ENCODE data around the gene KIAA1328.

The KIAA1328 gene

DNA sequence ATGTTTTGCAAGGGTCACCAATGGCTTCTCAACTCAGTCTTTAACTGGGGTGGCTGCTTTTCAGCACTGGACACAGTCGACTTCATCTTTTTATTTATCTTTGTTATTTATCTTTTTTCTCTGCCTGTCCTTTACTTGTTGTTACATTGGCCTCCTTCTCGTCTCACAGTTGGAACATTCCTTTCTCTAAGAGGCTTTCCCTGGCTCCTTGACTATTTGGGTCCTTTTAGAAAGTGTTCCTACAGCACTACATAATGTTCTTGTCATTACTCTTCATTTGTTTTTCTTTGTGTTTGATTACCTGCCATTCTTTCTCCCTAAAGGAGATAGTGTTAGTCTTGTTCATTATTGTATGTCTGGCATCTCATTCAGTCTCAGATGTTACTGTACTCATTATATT, 122.0 kb downstream of the KIAA1328 start:
- no peak for DNase-seq (ENCODE audit: low read depth in 2 of 2)

DNA sequence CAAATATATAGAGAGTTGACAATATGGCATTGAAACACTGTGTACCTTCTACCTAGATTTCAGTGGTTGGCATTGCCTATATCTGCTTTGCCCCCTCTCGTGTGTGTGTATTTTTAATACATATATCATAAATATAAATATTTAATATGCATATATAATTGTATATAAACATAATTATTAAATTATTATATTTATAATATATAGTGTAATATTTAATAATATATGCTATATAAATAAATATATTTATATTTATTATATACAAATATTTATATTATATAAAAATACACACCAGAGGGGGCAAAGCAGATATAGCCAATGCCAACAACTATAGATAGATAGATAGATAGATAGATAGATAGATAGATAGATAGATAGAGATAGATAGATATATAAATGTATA, 124.1 kb downstream of the KIAA1328 start:
- DNase-seq (ENCODE audit: low read depth in 2 of 2): no peak

DNA sequence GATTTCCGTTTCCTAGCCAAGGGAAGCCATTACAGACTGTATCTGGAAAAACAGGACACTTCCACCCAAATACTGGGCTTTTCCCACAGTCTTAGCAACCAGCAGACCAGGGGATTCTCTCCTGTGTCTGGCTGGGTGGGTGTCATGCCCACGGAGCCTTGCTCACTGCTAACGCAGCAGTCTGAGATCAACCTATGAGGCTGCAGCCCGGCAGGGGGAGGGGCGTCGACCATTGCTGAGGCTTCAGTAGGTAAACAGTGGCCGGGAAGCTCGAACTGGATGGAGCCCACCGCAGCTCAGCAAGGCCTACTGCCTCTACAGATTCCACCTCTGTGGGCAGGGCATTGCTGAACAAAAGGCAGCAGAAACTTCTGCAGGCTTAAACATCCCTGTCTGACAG, 131.1 kb downstream of the KIAA1328 start:
- no peak for DNase-seq (ENCODE audit: low read depth in 2 of 2)

DNA sequence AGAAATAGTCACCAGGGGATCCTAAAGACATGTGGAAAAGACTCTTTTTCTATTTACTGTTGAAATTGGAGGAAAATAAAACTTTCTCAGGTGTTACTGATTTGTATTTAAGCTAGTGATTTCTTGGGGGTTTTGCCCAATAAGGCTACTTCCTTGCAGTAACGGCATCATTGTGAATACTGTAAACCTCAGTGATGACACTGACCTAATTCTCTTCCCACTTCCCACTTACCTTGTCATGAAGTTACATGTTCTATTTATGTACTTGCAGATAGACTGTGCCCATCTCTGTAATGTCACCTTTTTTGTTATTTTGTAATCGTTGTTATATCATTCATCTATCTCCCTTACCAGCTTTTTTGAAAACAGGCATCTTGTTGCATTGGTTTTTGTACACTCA, 134.5 kb downstream of the KIAA1328 start:
- no peak for DNase-seq (ENCODE audit: low read depth in 2 of 2)

DNA sequence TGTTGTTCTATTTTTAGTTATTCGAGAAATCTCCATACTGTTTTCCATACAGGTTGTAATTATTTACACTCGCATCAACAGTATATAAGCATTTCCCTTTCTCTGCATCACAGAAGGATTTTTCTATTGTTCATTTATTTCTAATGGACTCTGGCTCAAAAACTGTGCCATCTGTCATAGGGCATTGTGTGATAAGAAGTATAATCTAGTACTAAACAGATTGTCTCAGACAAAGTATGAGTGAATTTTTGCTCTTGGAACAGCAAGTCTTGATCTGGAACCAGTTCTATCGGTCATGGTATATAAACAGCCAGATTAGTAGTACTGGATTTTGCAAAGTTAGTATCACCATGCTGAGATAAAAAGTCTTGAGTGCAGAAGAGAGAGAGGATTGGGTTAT, 145.8 kb downstream of the KIAA1328 start:
- DNase-seq (ENCODE audit: low read depth in 2 of 2): no peak

DNA sequence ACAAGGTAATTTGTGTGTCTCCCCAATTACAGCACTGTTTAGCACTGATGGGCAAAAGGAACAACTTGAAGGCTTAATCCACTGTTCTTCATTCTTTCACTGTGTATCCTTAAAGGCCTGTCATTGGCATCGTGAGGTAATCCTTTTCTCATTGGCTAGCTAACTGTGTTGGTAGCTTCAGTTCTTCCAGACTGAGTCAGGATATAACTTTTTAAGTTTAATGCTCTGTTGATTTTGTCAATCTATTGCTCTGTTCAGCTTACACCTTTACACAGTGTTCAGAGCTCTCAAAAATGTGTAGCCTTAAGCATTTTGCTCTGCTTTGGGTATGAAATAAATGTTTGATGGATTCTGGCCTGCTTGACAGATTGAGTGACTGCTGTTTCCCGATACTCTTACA, 148.2 kb downstream of the KIAA1328 start:
- DNase-seq (ENCODE audit: low read depth in 2 of 2): no peak

DNA sequence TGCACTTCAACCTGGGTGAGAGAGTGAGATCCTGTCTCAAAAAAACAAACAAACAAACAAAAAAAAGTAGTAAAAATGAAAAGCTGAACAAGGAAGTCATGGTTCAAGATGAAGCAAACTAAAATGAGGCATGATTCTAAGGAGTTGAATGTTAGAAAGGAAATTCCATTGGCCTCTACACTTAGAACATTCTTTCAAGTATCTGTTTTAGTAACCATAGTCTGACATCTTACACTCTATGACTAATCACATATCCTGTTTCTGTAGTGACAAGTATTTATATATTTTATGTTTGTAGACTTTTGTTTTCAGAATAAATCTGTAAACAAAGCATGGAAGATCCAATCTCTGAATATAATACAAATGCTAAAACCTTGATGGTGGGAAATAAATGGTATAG, 164.1 kb downstream of the KIAA1328 start:
- no peak for DNase-seq (ENCODE audit: low read depth in 2 of 2)

DNA sequence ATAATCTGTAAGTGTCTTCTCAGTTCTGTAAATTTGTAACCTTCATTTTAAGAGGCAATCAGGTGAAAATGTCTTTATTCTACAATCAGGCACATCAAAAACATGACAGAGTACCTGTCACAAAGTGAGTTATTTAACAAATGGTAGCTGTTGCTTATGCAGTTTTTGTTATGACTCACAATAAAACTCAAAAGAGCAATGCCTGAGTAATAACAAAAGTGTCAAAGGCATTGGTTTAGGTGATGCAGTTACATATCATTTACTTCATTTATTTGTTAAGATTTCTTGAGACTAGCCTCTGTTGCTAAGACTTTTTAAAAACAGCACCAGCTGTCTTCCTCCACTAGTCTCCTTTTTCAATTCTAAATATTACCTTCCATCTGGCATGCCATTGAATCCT, 177.8 kb downstream of the KIAA1328 start:
- no peak for DNase-seq (ENCODE audit: low read depth in 2 of 2)

DNA sequence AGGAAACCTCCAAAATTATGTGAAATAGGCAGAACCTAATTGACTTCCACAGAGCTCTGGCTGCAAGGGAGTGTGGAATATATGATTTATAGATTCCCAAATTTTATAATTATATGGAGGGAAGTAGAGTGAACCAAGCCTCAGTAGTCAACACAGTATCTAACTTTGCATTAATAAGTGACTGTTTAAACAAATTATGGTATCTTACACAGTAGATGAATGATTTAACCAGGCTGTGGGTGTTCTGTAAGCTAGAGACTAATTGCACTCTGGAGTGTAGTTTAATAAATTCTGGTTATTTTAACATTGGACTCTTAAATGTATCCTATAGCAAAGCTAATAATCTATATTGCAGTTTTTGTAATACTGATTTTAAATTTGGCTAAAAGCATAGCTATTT, 183.5 kb downstream of the KIAA1328 start:
- DNase-seq (ENCODE audit: low read depth in 2 of 2): no peak

DNA sequence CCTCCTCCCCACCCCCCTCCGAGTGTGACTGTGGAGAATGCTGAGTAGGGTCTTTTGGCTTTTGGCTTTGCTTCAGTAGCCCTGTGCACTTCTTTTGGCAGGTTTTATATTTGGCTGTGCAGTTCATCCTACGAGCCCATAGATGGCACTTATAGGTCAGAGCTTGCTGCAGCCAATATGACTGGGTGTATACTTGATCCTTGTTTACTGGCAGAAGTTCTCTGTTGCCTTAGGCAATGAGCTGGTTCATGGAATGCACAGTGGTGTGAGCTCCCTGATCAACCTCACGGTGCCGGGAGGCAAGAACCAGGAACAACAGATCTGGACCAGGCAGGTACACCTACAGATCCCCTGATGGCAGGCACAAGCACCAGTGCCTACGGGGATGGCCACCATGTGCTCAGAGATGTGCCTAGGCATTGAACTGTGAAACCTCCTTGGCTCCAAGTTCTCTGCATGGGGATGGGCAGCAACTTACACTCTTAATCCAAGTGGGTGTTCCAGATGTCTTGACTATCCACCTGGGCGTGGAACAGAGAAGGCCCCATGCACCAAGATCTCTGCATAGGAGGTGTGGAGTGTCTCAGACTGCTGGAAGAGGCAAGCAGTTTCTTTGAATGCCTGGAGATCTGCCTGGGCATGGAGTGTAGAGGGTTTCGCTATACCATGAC, 190.4 kb downstream of the KIAA1328 start:
- DNase-seq (ENCODE audit: low read depth in 2 of 2): no peak

DNA sequence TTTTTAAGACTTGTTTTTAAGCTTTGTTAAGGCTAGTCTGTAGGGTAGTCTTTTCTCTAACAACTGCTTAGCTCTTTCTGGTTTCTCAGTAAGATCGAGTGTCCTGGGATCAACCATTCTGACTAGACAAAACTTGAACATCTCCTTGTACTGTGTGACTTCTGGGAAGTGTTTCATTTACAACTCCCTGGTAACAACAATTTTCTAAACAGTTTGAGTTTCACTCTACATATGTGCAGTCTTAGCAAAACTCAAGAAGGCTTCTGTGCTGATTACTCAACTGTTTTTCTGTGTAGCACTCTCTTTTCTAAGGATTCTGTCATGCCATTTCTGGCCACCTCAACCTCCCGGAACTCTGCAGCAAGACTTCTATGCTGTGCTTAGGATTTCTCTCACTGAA, 204.5 kb downstream of the KIAA1328 start:
- DNase-seq (ENCODE audit: low read depth in 2 of 2): no peak

DNA sequence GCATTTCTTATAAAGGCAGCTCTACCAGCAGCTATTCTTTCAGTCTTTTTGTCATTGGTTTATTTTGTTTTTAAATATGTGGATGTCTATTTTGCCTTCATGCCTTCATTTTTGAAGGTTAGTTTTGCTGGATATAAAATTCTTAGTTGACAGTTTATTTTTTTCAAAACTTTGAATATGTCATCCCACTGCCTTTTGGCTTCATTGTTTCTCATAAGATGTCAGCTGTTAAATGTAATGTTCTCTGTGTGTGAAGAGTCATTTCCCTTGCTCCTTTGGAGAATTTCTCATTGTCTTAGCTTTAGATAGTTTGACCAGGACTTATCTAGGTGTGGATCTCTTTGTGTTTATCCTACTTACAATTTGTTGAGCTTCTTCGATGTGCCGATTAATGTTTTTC, 213.5 kb downstream of the KIAA1328 start:
- DNase-seq (ENCODE audit: low read depth in 2 of 2): no peak

DNA sequence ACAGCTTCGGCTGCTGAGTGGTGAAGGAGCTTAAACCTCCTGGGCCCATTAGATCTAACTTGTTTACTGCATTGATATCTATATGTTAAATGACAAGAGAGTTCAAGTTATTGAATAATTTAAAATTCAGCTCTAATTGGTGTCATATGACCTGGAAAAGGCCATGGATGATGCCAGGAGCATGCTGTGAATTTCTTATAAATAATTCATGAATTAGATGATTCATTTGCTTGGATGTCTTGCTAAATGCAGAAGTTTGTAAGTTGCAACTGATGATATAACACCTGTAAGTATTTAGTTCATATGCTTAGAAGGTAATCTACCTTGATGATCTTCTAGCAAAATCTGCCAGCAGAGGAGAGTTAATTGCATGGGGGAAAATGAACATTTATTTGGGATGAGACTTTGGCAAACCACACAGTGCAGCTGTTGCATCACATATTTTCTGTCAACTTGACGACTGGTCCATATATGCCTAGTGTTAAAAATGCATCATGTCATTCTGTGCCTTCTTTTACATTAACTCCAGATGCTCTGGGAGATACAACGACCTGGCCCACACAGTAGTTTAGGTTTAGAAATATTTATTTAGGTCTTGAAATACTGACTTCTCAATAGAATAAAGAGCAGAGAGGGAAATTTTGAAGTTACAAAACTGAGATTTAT, 226.3 kb downstream of the KIAA1328 start:
- no peak for DNase-seq (ENCODE audit: low read depth in 2 of 2)

DNA sequence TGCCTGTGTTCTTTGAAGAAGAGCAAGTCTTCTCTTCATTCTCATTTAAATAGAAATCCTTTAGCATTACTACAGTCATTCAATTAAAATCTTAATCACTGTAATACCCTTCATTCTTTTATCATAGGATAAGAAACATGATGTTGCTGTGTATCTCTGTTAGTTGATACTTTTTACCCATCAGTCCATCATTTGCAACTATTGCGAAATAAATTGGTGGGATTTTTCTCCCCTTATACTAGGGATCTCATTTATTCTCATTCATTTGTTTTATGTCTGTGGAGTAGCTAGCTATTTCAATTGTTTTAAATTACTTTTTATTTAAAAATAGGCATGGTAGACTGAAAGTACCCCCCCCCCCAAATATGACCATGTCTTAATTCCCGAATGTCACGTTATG, 235.3 kb downstream of the KIAA1328 start:
- DNase-seq (ENCODE audit: low read depth in 2 of 2): no peak

DNA sequence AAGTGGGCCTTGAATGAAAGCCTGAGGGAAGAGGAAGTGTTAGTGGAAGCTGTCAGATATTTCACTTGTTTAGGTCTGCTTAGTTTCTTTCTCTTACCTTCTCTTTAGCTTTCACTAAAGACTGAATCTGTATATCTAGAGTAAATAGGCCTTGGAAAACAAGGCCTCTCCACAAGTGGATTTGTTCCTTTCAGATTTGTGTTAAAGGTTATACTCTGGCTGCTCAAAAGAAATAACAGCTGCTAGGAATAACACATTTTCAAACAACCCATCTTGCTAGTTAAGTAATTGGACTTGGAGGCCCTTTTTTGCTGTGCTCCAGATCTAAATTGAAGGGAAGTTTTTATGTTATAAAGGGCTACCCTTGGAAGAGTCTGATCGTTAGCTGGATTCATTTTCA, 236.3 kb downstream of the KIAA1328 start:
- DNase-seq (ENCODE audit: low read depth in 2 of 2): no peak

DNA sequence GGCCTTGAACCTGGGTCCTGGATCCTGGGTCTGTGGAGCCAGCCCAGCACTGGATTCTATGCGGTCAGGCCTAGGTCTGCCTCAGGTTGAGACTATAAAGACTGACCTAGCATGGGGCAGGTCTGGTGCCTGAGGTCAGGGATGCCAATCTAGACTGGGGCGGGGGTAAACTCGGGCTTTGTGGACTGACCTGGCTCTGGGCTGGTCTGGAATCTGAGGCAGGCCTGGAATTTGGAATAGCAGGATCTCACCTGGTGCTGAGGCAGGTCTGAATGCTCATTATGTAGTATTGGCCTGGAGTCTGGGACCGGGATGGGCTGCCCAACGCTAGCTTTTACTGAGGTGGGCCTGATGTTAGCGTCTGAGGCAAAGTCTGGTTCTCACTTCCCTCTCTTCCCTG, 256.0 kb downstream of the KIAA1328 start:
- no peak for DNase-seq (ENCODE audit: low read depth in 2 of 2)

DNA sequence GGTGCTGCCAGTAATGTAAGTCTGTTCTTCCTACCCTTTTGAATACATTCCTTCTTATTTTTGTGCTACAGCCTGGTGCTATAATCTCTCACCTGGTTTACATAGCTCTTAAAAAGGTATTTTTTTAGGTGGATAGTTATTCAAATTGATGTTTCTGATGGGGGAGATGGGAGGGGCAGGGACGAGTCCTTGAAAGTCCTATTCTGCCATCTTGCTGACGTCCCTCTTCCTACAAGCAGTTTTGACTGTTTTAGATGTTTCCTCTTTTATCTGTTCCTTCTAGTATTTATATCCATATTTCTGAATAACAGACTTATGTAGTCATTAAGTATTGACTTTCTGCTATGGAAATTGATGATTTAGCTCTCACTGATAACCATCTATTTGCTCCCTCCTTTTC, 256.4 kb downstream of the KIAA1328 start:
- no peak for DNase-seq (ENCODE audit: low read depth in 2 of 2)

DNA sequence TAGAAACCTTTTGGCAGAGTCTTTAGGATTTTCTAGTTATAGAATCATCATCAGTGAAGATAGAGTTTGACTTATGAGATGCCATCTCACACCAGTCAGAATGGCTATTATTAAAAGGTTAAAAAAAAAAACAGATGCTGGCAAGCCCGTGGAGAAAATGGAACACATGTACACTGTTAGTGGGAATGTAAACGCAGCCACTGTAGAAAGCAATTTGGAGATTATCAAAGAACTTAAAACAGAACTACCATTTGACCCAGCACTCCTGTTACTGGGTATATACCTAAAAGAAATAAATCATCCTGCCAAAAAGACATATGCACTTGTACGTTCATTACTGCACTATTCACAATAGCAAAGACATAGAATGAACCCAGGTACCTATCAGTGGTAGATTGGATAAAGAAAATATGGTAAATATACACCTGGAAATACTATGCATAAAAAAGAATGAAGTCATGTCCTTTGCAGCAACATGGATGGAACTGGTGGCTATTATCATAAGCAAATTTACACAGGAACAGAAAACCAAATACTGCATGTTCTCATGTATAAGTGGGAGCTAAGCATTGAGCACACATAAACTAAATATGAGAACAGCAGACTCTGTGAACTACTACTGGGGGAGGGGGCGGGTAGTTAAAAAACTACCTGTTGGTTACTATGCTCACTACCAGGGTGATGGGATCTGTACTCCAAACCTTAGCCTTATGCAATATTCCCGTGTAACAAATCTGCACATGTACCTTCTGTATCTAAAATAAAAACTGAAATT, 279.0 kb downstream of the KIAA1328 start:
- no peak for DNase-seq (ENCODE audit: low read depth in 2 of 2)

DNA sequence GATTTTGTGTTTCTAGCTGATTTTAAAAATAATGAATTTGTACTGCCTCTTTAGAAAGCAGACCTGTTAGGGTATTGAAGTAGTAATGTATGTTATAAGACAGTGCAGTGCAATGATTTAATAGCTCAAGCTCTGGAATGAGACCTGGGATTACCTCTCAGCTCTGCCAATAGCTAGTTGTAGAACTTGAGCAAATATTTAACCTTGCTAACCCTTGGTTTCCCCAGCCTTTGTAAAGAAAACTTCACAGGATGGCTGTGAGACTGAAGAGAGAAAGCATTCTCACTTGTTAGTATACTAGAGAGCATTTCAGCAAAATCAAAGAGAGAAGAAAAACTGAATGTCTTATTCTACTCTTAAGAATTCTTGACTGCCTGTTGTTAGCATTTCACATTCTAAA, 293.9 kb downstream of the KIAA1328 start:
- DNase-seq (ENCODE audit: low read depth in 2 of 2): no peak

DNA sequence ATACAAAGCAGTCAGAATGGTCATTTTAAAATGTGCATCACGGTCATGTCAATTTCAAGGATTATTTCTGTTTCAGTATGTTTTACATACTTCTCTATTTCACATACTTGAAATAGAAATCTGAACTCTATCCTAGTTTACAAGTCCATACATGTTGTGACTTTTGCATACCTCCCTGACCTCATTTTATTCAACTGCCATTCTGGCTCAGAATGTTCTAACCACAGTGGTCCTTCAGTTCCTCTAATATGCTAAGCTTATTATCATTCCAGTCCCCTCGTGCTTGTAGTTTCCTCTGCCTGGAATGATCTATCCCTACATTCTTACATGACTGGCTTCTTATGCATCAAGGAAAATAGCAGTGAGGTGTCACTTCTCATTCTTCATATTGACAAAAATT, 295.6 kb downstream of the KIAA1328 start:
- no peak for DNase-seq (ENCODE audit: low read depth in 2 of 2)

DNA sequence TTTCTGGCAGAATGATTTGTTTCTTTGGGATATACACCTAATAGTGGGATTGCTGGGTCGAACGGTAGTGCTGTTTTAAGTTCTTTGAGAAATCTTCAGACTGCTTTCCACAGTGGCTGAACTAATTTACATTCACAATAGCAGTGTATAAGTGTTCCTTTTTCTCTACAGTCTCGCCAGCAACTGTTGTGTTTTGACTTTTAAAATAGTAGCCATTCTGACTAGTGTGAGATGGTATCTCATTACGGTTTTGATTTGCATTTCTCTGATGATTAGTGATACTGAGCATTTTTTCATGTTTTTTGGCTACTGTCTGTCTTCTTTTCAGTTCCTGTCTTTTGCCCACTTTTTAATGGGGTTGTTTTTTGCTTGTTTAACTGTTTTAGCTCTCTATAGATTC, 306.2 kb downstream of the KIAA1328 start:
- no peak for DNase-seq (ENCODE audit: low read depth in 2 of 2)

DNA sequence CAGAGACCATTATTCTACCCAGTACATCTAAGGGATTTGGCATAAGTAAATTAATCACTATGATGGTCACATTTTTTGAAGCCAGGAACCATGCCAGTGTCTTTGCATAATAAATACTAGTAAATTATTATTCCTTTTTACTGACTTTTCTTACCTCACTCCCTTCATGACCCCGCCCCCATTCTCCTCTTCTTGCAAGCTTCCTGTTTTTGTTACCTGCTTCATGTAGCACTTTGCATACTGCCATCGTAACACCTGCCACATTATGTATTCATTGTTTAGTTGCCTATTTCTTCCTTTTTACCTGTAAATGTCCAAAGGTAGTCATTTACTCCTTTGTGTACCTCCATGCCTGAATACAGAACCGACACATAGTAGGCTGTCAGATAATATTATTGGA, 309.5 kb downstream of the KIAA1328 start:
- DNase-seq (ENCODE audit: low read depth in 2 of 2): no peak

DNA sequence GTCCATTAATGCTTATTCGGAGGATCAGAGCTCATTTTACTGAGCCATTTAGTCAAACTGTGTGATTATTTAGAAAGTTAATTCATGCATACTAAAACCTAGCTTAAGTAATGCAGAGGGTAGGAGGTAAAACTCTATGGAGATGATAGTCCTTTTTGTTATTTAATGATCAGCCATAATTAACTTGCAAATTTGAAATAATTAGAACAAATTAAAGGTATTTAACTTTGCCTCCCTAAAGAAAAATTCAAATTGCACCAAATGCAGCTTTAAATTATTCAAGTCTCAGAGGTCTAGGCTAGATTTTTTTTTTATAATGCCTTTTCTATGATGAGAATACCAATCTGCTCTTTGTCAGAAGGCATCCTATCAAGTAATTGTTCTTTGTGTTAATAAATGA, 310.9 kb downstream of the KIAA1328 start:
- no peak for DNase-seq (ENCODE audit: low read depth in 2 of 2)
